Effector CD8-positive, alpha-beta T cell (primary cell): ENCODE measurements around the gene NALCN.

Experiments used
- DNase-seq: peaks from one replicate; lab custom pipeline; 2025; lab: John Stamatoyannopoulos, UW

NALCN gene

DNA sequence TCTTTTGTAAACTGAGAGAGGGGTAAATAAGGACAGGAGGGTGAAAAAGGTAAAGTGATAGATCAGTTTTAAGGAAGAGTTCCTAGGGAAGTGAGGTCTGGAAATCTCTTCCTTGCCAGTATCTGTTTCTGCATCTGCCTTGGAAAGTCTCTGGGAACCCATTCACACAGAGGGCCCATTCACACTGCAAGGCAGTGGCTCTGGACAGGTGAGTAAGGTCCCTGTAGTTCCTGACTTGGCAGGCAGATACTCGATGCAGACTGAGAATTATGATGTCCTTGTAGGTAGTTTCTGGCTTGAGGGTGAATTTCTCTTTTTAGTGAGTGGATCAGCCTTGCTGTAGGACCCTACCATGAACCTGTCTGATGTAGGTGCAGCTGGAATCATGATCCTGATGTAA lies 293.3 kb downstream of the NALCN start:
- DNase-seq, result no peak

DNA sequence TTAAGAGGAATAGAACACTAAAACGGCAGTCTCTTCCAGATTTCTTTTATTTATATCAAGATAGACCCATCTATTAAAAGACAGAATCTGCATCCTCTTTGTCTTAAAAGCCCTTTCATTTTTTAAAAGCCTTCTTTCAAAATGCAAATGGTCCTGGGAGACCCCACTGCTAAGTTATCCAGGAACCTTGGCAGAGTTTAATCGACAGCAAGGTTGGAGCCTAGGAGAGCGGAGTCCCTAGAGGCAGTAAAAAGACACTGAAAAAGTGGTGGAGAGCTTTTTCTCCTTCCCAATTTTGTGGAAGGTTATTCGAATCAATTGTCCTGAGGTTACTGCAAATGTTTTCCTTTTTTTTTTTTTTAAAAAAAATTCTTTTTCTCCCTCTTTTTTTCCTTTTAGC lies 294.7 kb downstream of the NALCN start:
- DNase-seq, result no peak

GRCh38 chr13:101120007-101120406 lies 296.3 kb downstream of the NALCN start:
- DNase-seq, result no peak

- DNase-seq, result no peak
Observed at GRCh38 chr13:101116826-101117225, 299.5 kb downstream of the NALCN start.

DNA sequence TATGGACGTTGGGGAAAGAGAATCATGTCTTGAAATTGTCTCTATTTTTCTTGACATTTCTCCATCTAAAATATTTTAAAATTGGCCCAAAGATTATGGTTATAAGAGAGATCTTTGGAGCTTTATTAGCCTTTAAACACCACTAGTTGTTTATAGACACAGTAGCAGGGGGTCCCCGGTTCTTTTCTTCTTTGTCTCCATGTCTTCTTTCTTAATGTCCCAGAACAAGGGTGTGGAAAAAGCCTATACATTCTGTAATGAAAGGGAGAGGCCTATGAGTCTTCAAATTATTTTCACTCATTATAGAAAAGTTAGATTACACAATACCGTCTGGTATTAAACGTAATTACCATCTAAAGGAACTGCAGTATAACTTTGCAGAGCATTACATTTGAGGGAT lies 300.0 kb downstream of the NALCN start:
- DNase-seq, result no peak

DNA sequence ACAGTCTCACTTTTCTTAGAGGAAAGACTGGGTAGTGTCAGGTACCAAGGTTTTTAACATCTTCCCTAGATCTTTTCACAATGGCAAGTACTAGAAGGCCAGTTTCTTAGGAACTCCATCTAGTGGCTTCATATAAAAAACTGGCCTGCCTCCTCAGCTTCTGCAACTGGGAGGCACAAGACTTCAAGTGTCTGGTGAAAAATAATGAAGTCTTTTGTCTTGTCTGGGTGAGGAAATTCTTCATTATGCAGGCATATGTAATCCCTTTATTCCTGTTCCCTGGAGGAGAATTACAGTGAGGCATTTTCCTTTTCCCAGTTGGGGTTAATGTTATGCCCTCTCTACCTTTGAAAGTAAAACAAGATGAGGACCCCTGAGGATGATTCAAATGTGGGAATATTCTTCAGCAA lies 300.5 kb downstream of the NALCN start:
- DNase-seq, result no peak

GRCh38 chr13:101111894-101112293 lies 304.4 kb downstream of the NALCN start:
- no peak for DNase-seq

DNA sequence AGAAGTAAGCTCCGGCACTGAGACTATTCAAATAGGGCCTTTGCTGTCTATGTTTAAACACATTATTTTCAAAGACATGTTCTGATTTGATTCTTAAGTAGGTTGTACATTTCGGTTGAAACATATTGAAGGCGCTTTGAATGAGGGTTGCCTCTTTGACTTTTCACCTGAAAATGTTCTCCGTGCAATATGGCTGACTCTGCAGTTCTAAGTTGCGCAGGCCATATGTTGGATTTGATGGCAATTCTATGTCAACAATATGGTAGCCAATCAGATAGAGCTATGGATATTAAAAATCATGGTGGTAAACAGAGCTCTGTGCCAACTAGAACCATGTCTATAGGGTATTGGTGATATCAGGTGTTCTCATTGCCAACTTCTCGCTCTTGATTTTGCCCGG lies 307.3 kb downstream of the NALCN start:
- DNase-seq, result no peak

DNA sequence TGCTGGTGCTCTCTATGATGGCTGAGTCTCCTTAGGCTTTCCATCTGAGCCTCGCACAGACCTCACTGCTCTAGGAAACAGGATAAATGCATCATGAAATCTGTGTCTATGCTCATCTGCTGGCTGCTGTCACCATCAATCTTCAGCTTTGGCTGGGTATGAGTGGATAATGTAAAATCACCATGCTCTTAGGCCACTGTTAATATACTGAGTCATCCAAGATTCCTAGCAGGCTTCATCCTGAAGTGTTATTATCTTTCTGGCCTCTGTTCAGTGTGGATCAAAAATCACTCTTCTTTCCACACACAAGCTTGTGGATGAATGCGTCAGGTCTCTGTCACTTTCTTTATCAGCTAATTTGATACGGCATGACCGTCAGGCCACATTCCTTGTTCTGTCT lies 317.4 kb downstream of the NALCN start:
- DNase-seq, result no peak

DNA sequence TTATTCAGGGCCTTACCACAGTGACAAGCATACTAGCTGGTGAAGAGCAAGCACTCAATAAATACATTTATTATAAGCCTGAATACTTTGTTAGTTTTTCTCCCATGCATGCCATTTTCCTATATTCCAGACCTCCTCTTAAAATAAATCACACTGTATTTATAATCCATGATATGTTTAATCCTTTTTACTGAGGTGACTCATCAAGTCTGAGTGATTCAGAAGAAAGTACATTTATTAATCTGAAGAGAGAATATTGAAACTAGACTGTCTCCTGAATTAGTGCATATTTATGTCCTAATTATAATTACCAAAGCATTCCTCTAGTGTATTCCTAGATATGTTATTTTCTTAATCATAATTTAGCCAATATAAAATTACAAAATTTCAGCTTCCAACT lies 323.3 kb downstream of the NALCN start:
- no peak for DNase-seq

GRCh38 chr13:101090287-101090686 lies 326.0 kb downstream of the NALCN start:
- DNase-seq, result no peak

- DNase-seq, result no peak
Observed at GRCh38 chr13:101085551-101085950, 330.8 kb downstream of the NALCN start.

GRCh38 chr13:101082441-101082840 lies 333.9 kb downstream of the NALCN start:
- no peak for DNase-seq

DNA sequence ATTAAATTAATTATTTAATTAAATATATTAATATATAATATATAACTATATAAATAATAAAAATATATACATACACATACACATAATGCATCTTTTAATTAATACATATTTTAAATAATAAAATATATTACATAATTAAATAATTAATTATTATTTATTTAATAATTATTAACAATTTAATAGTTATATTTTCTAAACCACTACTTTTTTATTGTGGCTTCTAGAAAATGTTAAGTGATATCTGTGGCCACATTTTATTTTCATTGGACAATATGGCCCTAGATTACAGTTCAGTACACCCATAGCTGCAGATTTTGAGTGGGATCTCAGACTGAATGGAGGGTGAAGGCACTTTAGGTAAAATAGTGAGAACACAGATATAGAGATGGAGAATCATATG lies 335.7 kb downstream of the NALCN start:
- DNase-seq, result no peak

DNA sequence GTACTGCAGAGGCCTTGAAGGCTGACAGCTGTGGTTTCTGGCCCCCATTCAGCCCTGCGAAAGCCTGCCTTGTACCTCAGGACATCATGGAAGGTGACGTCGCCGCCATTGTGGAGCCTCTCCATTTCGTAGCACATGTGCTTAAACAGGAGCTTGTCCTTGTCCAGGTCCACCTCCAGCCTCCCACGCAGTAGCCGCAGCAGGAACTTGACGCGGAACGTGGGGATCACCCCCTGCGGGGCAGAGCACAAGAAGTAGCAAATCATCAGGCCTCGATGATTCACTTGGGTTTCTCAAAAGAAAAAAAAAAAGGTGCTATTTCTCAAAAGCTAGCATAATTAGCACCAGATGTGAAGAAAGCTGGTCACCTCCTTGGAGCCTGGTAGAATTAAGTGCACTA lies 351.0 kb downstream of the NALCN start:
- DNase-seq, result no peak

DNA sequence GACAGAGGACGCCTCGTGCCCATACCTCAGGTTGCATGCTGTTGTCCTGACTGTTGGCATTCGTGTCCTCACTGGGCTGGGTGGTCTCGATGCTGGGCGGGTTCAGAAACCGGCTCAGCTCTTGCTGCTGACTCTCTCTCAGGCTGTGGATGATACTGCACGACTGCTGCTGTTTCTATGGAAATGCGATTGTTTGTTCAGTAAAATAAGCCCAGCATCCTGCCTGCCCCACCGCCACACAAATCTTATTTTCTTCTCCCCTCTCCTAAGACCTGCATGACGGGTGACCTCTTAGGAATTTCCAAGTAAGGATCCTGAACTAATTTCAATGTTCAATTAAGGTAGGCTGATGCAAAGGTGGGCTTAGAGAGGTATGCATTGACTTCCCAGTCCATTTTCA lies 356.5 kb downstream of the NALCN start:
- no peak for DNase-seq

DNA sequence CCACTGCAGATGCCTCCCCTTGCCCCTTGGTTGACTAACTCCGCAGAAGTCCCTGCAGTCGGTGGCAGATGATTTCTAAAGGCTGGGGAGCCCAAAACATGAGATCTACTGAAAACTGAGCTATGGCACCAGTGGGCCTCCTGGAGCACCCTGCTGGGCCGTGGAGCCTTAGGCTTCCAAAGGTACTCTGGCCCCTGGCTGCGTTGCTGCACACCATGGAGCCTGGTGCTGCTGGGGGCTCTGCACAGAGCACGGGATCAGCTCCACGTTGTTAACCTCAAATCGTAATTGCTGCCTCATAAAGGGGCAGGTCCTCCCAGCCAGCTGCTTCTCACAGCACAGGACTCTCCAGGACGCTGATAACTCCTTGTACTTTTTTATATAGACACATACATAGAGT lies 357.5 kb downstream of the NALCN start:
- DNase-seq, result no peak

GRCh38 chr13:101053301-101054093 lies 362.8 kb downstream of the NALCN start:
- no peak for DNase-seq

DNA sequence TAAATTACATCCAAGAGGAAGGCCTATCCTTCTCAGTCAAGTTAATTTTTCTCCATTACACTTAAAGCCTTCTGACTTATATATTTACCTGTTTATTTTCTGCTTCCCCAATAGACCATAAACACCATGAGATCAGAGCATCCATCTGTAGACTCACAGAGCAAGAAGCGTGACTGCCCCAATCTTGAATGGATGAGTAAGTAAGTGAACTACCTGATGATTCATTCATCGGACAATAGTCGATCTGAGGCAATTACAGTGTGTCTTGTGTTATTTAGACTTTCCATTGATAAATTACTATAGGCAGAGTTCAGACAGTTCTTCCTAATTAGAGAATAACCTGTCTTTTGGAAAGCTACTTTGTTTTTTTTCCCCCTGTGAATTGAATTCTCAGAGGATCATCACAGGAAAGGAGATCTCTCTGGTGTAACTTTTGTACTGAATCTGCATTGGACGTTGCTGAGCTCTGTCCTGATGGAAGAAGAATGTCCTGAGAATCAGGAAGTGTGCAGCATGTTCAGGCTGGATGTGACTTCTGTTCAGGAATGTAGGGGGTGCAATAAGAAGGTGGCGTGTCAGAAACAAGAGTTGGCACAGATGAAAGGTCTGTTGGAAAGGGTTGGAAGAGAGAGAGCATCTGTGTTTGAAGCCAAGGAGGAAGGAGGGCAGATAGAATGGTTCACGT lies 367.0 kb downstream of the NALCN start:
- no peak for DNase-seq

GRCh38 chr13:101036546-101036945 lies 379.8 kb downstream of the NALCN start:
- DNase-seq, result no peak

DNA sequence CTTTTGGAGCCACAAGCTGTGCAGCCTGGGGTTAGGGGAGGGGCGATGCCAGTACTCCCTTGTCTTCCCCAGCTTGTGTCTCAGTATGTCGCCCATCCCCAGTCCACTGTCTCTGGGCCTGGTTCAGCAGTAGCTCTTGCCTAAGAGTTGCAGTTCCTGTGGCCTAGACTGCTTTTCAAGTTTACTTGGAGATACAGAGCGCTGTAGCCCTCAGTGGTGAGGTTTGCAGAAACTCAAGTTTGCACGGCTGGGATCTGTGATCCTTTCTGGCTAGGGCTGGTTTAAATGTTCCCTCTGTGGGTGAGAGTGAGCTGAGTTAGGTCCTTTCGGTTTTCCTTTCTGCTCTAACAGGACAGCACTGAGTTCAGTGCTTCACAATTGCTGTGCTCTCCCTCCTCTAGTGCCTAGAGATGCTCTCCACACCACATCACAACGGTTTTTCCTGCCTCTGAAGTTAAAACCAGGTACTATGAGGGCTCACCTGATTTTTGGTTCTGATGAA lies 381.1 kb downstream of the NALCN start:
- DNase-seq, result no peak

DNA sequence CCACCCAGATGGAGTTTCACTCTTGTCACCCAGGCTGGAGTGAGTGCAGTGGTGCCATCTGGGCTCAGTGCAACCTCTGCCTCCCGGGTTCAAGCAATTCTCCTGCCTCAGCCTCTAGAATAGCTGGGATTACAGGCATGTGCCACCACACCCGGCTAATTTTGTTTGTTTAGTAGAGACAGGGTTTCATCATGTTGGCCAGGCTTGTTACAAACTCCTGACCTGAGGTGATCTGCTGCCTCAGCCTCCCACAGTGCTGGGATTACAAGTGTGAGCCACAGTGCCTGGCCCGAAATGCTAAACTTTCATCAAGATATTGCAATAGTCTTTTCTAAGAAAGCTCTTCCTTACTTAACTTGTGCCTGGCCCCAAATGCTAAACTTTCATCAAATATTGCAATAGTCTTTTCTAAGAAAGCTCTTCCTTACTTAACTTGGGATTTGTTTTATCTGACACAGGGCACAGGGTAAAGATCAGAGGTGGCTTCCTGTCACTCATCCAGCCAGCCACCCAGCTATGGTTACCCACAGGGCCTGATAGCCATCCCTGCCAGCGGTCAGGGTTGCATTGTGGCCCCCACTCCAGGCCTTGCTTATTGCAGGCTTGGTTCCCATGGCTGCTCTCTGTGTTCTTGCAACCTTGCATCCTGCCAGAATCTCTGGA lies 389.4 kb downstream of the NALCN start:
- DNase-seq, result no peak

DNA sequence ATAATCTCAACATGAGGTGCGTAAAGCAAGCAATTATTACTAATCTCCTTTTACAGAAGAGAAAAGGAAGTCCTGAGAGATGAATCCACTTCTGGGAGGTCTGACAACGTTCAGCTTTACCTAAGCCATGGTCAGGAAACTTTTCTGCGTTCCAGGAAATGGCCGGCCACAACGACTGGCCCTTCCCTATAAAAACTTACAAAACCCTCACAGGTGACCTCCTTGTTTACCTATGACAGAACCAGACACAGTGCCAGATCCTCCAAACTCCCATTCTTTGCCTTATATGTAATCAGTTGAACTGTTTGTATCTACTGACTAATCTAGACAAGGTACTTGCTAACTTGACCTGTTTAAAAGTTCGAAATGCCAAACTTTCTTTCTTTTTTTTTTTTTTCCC lies 390.0 kb downstream of the NALCN start:
- DNase-seq, result no peak
